GM18858 (cell line): ENCODE data around the gene NDUFS6.
A peak's percentile ranks its signal among the peaks of the same experiment; 100 is the strongest.
"Not testable (repeated sequence)": the region's sequence is repeated elsewhere in the genome, so short reads cannot be mapped to it uniquely, and the experiment has no call there.

Experiments
- ATAC-seq: cut with Tn5 transposase; IDR thresholded peaks from one replicate; pipeline ENCODE4 v1.9.1; 2021; ENCODE audit not compliant: unreplicated experiment

NDUFS6 gene

DNA sequence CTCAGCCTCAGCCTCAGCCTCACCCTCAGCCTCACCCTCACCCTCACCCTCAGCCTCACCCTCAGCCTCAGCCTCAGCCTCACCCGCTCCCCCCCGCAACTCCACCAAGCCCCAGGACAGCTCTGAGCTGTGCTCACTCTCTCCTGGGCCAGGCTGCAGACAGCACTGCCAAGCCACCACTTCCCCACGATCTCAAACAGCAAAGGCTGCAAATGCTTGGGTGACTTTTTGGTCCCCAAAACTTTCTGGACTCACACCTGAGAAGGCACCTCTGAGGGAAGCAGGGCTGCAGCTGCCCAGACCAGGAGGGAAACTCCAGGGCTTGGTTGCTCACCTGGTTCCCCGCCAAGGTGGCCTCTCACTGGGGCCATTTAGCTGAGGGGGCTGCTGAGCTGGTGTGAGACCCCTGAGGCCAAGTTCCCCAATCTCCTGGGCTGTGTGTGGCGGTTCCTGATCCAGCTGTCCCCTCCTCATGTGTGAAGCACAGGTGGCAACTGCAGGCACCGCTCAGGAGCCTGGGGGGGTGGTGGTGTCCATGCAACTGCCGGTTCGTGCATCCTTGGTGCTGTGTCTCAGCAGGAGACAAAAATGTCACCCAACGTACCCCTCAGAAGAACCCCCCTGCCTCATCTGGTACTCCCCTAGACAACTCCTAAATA, 19.4 kb upstream of the NDUFS6 start:
- ATAC-seq = no peak

DNA sequence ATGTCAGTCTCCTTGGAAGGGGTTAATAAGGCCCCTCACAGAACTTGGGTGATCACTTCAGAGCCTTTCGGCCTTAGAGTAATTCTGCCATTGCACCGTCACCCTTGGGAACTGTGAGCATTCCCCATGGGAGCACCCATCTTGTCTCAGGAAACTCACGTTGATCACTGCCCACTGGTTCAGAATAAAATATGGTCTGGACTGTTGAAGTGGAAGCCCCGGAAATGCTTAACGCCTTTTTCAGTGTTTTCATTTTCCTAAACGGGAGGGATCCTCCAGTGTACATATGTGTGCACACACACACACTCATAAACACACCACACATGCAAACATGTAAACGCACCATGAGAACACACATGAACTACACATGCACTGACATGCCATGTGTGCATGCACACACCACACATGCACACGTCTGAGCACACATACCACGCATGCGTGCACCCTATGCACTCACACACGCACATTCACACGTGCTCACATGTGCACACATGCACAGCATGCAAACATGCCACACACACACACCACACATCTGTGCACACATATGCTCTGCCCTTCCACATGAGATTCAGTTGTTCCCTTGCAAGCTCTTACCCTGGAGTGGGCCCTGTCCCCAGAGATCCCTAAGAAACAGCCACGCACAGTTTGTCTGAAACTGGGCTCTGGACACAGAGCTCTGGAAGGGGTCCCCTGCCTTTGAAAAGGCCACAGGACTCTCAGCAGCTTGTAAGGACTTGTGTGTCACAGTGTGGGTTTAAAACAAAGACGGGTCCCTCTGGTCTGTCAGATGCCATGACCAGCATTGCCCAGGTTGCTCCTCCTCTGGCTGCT, 18.6 kb upstream of the NDUFS6 start:
- ATAC-seq = peak; percentile 15

DNA sequence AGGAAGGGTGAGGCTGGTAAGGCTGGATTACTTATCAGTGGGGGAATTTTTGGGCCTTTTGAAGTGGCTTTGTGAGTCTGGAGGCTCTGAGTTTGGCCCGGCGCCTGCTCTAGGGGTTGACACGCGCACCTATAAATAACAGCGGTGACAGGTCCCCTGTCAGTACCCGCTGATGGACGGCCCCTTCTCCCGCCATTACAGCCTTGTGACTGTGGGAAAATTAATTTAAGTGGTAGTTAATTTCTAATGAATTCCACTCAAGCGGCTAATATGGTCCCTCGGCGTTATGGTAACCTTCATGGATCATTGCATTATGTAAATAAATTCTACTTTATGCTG, 18.0 kb upstream of the NDUFS6 start:
- peak; percentile 77 for ATAC-seq

DNA sequence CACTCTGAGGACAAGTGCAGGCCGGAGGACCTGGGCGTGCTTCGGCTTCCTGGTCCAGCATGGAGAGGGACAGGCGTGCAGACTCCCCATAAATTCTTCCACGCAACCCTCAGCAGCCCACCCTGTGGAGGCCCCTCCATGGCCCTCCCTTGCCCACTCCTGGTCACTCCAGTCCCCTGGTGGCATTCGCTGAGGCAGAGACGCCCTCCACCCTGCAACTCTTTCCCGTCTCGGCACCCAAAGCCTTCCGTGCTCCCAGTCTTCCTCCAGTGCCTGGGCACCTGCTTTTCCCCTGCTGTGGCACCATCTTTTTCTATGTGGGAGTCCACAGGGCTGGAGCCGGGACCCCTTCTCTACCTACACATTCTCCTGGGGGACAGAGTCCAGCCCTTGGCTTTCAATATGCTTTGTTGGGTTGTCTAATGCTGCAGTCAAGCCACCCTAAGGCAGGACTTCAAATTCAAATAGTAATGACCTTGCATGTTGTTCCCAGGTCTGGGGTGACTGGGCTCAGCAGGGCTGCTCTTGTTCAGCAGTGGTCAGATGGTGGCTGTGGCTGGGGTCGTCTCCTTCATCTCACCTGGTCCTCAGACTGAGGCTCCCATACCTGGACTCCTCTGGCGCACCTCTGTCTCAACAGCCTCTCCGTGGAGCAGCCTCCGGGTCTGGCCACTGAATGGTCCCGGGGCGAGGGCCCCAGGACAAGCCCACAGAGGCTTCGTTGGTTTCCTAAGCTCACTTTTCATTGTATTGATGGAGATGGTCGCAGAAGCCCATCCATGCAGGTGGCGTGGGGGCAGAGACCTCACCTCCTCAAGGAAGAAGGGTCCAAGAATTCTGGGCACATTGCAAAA, 16.8 kb upstream of the NDUFS6 start:
- no peak for ATAC-seq

DNA sequence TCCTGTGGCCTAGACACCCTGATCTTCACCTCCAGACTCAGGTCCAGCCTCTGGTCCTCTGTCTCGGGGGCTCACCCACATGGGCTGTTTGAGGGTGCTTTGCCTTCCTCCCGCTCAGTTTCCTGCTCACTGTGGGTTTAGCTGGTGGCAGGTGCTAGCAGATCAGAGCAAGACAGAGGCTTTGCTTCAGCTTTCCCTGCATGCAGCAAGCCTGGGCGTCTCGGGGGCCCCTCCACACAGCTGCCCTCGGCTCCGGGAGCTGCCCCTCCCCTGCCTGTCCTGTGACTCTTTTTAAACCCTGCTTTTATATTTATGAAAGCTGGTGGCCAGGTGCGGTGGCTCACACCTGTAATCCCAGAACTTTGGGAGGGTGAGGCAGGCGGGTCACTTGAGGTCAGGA, 16.1 kb upstream of the NDUFS6 start:
- no peak for ATAC-seq

DNA sequence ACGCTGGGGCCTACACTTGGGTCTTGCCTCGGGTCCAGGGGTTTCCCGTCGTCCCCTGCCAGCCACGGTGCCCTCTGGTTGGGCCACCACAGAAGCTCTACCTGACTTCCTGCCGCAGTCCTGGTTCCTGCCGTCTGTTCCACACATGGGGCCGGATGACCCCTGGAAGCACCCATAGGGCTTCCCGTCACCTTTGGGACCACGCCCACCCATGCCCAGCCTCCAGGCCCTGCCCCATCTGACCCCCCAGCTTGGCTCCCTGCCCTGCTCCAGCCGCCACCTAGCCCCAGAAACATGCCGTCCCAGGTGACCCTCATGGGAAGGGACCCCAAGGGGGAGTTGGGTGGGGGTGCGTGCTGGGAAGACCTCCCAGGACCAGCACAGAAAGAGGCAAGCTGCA, 15.2 kb upstream of the NDUFS6 start:
- ATAC-seq = no peak

DNA sequence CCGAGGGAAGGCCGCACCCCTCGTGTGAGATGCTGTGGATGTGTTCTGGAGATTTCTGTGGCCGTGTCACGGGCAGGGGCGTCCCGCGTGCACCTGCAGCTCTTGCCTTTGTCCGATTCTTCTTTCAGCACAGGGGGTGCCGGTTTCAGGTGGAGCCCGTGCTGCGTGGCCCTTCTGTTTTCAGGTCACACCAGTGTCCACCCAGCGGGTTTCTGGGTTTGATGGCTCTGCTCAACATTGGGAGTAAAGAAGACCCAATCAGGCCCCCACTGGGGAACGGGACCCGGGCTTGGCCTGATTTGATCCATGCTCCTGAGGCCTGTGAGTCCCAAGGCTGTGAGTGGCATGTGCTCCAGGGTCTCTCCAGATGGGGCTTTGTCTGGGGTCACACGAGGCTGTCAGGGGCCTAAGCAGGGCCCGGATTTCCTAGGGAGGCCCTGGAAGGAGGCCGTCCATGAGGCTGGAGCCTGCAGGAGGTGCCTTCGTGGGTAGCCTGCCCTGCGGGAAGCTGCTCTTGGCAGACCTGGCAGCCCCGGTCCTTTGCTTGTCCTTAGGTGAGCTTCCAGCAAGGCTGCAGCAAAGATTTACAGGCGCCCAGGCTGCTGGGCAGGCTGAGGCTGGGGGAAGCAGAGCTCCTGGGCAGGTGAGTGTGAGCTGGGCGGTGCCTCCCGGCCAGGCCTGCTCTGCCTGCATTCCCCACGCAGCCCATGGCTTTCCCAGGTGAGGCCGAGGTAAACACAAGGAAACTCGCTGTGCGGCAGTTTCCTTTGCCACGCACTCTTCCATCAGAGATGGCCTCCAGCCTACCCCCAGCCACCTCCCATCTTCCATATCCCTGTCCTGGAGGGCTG, 14.4 kb upstream of the NDUFS6 start:
- no peak for ATAC-seq

DNA sequence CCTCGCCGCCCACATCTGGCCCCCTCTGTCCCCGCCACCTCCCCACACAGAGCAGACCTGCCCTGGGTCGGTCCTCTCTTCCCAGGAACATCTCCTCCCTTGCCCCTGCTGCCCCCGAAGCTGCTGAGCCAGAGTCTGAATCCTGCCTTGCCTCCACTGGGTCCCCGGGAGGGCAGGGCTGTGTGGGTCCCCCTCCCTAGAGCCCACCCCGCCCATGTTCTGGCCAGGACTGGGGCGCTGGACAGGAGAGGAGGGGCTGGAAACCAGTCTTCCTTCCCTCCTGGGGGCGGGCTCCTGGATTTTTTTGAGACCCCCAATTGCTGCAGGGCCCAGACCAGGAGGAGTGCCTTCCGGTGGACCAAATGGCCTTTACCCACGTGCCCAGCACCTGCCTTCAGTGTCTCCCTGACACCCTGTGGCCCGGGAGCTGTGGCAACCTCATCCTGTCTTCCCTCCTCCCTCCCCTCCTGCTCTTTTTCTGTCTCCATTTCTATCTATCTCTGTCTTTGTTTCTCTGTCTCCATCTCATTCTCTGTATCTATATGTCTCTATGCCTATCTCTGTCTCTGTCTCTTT, 13.6 kb upstream of the NDUFS6 start:
- no peak for ATAC-seq

DNA sequence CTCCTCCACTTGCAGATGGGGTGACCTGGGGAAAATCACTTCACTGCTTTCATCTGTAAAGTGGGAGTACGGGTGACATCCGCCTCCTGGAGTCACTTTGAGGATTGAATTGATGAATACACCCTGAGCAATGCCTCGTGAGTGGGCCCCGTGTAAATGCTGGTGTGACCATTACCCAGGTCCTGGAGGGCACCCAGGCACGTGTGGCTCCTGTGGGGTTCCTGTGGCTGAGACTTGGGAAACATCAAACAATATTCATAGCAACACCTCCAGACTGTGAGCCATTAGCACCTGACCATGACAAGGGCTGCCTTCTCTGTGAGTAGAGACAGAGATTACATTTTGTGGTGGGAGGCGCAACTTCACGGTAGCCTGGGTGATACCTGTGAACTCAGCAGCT, 13.0 kb upstream of the NDUFS6 start:
- ATAC-seq = no peak

DNA sequence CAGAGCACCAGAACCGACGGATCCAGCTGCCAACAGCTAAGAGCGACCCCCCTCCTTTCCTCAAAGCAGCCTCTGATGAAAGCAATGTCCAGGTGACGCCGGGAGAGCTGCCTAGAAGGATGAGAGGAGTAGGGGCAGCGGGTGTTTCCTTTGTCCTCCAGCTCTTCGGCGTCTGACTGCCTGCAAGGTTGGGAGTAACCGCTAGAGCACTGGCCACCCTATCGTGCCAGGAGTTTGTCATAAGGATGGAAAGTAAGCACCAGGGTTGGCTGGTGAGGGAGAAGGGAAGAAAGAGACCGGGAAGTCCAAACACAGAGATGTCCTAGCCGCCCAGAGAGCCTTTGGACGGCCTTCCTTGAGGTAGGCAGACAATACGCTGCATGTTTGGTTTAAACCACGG, 12.4 kb upstream of the NDUFS6 start:
- no peak for ATAC-seq

DNA sequence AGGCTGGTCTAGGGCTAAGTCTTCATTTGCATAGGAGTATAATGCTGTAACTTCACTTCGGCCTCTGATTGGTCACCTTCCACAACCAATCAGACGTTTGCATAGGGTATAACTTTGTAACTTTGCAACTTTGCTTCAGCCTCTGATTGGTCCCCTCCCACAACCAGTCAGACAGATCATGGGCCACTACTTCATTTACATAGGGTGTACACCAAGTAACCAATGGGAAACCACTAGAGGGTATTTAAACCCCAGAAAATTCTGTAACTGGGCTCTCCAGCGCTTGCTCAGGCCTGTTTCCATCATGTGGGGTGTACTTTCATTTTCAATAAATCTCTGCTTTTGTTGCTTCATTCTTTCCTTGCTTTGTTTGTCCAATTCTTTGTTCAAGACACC, 11.8 kb upstream of the NDUFS6 start:
- not testable (repeated sequence) for ATAC-seq

DNA sequence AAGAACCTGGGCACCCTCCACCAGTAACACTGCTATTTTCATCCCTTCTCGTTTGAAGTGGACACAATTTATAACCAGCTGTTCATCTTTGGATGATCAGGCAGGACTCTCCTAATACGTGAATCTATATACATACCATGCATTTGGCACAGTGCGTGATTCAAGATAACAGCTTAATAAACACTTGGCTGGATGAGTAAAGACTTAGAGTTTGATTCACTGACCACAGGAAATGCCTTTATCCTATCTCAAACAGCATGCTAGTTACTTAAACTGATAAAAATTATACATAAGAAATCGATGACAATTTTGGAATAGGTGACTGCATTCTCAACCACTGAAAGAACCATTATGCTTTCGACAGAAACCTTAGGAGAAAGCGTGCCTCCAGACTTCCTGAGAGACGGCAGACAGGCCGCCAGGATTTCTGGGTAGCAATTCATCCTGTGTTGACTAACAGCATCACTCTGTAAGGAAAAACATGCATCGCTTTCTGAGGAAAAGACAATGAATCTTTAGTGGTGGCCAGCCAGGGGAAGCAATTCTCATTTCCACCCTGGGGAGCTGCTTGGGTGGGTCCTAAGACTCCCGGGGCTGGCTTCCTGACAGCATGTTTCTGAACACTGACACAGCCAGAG, 11.3 kb upstream of the NDUFS6 start:
- ATAC-seq = no peak

DNA sequence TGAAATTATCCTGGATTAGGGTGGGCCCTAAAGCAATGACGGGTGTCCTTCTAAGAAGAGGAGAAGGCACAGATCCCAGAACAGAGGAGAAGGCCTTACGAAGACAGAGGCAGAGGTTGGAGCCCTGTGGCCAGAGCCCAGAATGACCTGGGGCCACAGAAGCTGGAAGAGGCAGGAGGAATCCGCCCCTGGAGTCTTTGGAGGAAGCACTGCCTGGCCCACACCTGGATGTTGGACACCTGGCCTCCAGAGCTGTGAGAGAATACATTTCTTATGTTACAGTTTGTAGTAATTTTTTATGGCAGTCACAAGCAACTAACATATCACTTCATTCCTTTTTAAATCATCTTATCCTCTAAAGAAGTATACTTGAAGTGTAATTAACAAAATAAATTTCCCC, 10.0 kb upstream of the NDUFS6 start:
- ATAC-seq = no peak

DNA sequence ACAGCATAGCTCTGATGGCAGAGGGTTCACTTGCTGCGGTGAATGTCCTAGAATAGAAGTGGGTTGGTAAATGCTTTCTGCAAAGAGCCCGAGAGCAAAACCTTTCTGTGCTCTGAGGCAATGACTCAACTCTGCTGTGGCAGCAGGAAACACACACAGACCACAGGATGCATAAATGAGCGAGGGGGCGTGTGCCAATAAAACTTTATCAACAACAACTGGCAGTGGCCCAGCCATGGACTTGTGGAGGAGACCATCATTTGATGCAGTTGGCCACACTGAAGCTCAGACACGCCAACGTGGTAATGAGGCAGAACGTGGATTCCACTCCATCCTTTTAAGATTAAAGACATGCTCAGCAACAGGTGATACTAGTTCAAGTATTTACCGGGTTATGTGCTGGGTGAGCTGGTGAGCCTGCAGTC, 8.4 kb upstream of the NDUFS6 start:
- peak; percentile 99 for ATAC-seq

DNA sequence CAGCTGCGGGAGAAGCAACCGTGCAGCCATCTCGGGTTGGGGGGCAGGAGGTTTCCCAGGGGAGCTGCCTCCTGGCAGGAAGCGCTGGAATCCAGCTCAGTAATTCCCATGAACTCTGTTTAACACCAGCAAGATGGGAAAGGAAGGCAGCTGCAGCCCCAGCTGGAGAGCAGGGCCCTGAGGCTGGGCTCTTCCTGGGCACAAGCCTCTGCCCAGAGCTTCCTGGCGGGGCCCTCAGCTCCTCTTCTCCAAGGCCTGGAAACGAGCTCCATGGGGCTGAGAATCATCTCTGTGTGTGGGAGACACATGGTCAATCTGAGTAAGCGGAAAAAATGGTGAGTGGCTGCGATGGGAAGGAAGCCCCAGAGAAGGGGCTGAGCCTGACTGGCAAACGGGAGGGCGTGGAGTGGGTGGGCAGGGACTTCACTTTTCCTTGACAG, 7.9 kb upstream of the NDUFS6 start:
- ATAC-seq = no peak

DNA sequence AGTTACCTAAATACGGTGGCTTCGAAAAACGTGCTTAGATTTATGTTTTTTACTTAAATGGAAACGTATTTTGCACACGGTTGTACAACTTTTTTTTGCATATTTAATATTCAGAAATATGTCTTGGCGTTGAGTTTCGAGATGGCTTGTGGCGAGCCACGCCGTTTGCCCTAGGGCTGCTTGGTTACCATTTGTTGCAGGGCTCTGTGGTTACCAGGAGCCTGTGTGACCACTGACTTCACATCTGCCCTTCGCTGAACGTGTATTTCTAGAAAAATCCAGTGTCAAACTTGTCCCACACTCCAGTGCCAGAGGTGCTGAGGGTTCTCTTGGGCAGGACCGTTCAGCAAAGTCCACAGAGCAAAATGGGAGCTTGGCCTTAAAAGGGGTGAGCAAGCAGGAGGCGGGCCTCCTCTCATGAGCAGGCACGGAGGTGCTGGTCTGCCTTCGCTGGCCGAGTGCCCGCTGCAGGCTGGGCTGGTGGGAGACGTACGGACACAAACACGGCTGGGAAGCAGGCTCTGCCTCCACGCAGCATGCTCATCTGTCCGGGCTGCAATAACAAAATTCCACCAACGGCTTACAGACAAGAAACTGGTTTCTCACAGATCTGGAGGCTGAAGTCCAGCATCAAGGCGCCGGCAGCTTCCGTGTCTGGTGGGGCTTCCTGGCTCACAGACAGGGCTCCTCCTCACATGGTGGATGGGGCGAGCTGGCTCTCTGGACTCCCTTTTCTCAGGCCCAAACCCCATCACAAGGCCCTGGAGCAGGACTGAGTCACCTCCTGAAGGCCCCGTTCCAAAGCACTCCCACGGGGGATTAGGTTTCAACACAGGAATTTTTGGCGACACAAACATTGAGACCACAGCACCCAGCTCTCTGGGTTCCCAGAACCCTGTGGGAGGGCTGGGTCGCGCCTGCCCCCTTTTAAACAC, 7.0 kb upstream of the NDUFS6 start:
- ATAC-seq = no peak

DNA sequence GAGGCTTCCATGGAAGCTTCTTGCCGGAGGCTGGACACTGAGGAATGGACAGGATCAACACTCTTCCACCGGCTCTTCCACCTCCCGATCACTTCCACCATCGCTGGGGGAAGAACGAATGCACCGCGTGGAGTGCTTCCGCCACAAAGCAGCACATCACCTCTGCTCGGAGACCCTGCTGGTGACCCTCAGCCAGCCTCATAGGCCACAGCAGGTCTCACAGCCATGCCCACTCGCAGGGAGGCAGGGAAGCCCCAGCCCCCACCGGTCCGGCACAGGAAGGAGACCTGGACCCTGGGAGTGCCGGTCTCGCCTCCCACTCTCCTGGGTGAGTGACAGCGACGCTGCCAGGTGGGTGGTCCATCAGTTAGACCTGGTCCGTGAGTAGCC, 6.3 kb upstream of the NDUFS6 start:
- no peak for ATAC-seq

DNA sequence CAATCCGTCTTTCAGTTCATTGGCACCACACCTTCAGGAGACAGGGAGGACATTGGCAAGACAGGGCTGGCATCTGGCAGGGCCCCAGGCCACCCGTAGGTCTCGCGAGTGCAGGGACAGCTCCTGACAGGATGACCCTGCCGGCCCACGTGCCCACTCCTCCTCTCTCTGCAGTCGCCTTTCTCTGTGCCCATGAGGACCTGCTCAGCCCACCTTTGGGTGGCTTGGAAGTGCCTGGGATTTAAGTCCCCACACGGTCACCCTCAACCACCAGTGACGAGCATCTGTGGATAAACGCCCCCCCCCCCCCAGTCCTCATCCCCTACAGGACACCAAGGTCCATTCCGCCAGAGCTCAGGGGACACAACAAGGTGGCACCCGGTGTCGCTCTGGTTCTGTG, 5.7 kb upstream of the NDUFS6 start:
- no peak for ATAC-seq

DNA sequence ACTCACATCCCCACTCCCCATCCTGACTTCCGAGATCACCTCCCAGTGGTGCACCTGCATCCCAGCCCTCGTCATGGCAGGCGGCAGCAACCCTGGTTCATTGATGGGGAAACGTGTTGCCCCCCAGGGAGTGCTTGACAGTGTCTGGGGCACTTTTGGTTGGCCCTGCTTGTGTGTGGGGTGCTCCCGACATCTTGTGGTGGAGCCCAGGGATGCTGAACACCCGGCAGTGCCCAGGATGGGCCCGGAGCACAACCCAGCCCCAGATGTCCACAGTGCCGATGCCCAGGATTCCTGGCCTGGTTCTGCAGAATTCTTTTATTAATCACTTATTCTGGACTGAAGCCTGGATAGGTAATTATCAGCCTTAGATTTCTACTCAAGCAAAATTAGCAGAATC, 5.3 kb upstream of the NDUFS6 start:
- ATAC-seq = no peak
